Measurements from ENCODE around the gene KCNG4. TPM values are rescaled to one million over a fixed set of nuclear protein-coding genes. Genes with fewer than 3 reads are reported as not detected.

KCNG4 gene
- total and polyA plus RNA-seq, 2 donors (not counting 3 experiments of a cell fraction or from before 2014, with no cell fraction given) = not detected

DNA sequence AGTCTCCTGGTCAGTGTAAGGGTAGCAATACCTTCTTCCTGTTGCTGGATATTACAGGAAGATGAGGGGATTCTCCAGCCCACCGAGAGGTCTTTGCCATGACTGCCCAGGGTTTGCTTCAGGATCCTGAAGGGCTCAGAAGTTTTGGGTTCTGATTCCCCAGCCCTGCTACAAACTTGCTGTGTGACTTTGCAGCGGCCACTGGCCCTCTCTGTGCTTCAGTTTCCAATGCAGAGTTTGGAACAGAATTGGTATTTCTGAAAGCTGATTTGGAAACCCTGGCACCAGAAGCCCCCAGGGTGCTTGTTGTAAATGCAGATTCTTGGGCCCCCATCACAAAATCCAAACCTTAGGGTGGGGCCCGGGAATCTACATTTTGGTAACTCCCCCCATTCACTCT is 14.7 kb downstream of the KCNG4 start:
- no peak for TF ChIP-seq FOS (IDR thresholded peaks at IDR 0.05; ENCODE audit: borderline replicate concordance, insufficient read depth, low read length)
- TF ChIP-seq GATA2 (IDR thresholded peaks at IDR 0.05; ENCODE audit: insufficient read depth, insufficient read length, low read depth, low read length) = no peak
- TF ChIP-seq MYC (IDR thresholded peaks at IDR 0.05; ENCODE audit: low read depth, low read length) = no peak
- no peak for TF ChIP-seq POLR2A (IDR thresholded peaks at IDR 0.05; ENCODE audit: low read depth, low read length)
- no peak for TF ChIP-seq EZH2 (IDR thresholded peaks at IDR 0.05; ENCODE audit: borderline replicate concordance, low read depth, low read length, severe bottlenecking)
- no peak for TF ChIP-seq JUN (IDR thresholded peaks at IDR 0.05; ENCODE audit: borderline replicate concordance, insufficient read depth, insufficient read length, low read depth)
- TF ChIP-seq MAX (IDR thresholded peaks at IDR 0.05; ENCODE audit: insufficient read depth, insufficient read length) = no peak
- TF ChIP-seq, protein P1, sequence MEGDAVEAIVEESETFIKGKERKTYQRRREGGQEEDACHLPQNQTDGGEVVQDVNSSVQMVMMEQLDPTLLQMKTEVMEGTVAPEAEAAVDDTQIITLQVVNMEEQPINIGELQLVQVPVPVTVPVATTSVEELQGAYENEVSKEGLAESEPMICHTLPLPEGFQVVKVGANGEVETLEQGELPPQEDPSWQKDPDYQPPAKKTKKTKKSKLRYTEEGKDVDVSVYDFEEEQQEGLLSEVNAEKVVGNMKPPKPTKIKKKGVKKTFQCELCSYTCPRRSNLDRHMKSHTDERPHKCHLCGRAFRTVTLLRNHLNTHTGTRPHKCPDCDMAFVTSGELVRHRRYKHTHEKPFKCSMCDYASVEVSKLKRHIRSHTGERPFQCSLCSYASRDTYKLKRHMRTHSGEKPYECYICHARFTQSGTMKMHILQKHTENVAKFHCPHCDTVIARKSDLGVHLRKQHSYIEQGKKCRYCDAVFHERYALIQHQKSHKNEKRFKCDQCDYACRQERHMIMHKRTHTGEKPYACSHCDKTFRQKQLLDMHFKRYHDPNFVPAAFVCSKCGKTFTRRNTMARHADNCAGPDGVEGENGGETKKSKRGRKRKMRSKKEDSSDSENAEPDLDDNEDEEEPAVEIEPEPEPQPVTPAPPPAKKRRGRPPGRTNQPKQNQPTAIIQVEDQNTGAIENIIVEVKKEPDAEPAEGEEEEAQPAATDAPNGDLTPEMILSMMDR (IDR thresholded peaks at IDR 0.05; ENCODE audit: extremely low read depth in 1 of 2, insufficient read depth in 1 of 2, low read depth in 1 of 2, low read length in 2 of 2) = no peak
- no peak for TF ChIP-seq POLR2AphosphoS5 (IDR thresholded peaks at IDR 0.05; ENCODE audit: insufficient read depth, low read depth, low read length)
- intact Hi-C loops (cut with micrococcal nuclease) = no loop called here
- H3K27me3 ChIP-seq (ENCODE audit: control insufficient read depth in 2 of 2, insufficient read depth in 2 of 2, low read length in 2 of 2) = peaks cover 0 to 2% of the 10 kb centered on the region in 2 experiments
- H3K79me2 ChIP-seq (ENCODE audit: control insufficient read depth, insufficient read depth, low read length) = no peaks in the 10 kb centered on the region
- BruUV-seq (replicated peaks) = no TSS peak
- POLR2A ChIA-PET = no interaction called here
- DNase-seq (ENCODE audit: low read depth, low spot score) (no peak), FAIRE-seq (no peak)
- no peak overlapping the region for H3K4me3 ChIP-seq (replicated peaks in 1 of 3; ENCODE audit: insufficient read depth in 1 of 3, low read depth in 1 of 3, low read length in 3 of 3)
- no peak overlapping the region for H3K9ac ChIP-seq (replicated peaks; ENCODE audit: extremely low read depth, insufficient read depth, low read length)
- no peaks in the 10 kb centered on the region for H3K9me3 ChIP-seq (replicated peaks; ENCODE audit: control insufficient read depth, insufficient read depth, low read length)
- CTCF ChIA-PET = no interaction called here
- H3K4me1 ChIP-seq (ENCODE audit: control insufficient read depth, extremely low read depth, insufficient read depth, low read length) = peaks cover 5% of the 10 kb centered on the region
- no peak overlapping the region for H3K4me2 ChIP-seq (ENCODE audit: insufficient read depth, low read length)
- H4K20me1 ChIP-seq (replicated peaks; ENCODE audit: control insufficient read depth, extremely low read depth, insufficient read depth, low read length) = no peaks in the 10 kb centered on the region
- H2AFZ ChIP-seq (ENCODE audit: low read depth, low read length) = no peak overlapping the region
- no peak overlapping the region for H3K27ac ChIP-seq (ENCODE audit: insufficient read depth, low read depth, low read length)
- H3K9me1 ChIP-seq (replicated peaks; ENCODE audit: control insufficient read depth, extremely low read depth, insufficient read depth, low read length) = no peaks in the 10 kb centered on the region
- no peaks in the 10 kb centered on the region for H3K36me3 ChIP-seq (ENCODE audit: control insufficient read depth in 2 of 2, extremely low read depth in 1 of 2, insufficient read depth in 2 of 2, low read length in 2 of 2)
- dilution Hi-C loops (cut with MboI; ENCODE audit: extremely low pct_ligation_motif_present, low sequenced_read_pairs) = loop anchor here (25.0 kb wide), 1 partner anchor 187 kb away; no protein-coding TSS in a partner anchor
